HG03196 (cell line): ENCODE data around the gene LRTM1.

Experiments used
- ATAC-seq: cut with Tn5 transposase; IDR thresholded peaks from one replicate; pipeline ENCODE4 v1.9.1; 2021; ENCODE audit not compliant: unreplicated experiment

The LRTM1 gene

DNA sequence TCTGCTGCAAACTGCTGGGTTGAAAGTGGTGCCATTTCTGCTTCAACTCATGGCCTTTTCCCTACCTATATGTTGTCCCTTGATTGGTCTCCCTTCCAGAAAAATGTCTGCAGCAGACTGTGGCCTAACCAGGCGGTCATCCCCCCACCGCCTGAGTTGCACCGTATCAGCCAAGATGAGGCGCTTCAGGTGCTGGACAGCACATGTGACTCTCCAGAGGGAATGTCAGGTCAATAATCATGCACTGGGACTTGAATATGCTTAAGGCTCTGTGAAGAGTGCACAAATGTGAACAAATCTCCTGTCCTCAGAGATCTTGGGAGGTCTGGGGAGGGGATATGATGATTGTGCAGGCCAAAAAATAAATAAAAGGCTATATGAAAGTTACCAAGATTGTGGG is 32.2 kb downstream of the LRTM1 start:
- ATAC-seq: no peak

DNA sequence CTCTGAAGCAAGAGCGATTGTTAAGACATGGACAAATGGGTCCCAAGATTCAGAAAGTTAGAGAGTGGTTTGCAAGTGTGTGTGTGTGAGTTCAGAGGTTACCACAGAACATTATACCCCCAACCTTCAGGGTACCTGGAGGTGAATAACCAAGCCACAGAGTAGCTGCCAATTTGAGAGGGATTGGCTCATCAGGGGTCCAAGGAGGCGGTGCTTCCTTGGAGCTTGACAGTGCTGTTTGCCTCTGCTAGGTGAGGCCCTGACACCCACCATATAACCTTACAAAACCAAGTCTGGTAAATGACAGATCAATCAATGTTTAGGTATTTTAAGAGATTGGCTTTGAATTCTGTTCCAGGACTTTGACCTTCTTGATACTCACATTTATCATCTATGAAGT is 35.7 kb downstream of the LRTM1 start:
- ATAC-seq: no peak

DNA sequence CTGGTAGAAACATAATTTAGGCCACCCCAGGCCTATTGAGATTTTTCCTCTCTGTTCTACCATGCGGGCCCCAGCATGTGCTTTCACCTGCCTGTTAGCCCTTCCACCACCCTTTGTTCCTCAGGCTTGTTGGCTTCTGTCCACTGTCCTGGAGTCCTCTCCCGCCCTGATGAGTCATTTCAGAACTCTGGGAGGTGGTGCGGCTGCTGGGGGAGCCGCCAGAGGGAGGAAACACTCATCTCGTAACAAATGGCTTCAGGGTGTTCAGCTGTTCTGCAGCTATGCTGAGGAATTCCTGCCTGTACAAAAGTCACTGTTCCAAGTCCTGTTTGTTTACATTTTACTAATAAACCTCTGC is 36.3 kb downstream of the LRTM1 start:
- no peak for ATAC-seq

DNA sequence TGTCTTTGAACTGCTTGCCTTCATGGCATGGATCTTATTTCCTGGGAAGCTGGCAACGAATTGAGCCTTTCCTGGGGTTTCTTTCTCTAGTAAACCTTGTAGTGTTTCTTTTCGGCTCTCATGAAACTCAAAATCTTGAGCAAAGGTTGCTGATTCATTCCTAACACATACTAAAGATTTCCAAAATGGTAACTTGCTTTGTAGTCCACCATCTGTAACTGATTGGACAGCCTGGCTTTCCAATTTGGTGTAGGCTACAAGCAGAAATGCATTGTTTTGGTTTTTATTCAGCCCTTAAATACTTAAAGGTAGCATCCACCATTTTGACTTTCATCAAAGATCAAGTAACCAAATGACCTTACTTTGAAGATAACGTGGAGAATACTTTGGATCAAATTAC is 38.1 kb downstream of the LRTM1 start:
- no peak for ATAC-seq

DNA sequence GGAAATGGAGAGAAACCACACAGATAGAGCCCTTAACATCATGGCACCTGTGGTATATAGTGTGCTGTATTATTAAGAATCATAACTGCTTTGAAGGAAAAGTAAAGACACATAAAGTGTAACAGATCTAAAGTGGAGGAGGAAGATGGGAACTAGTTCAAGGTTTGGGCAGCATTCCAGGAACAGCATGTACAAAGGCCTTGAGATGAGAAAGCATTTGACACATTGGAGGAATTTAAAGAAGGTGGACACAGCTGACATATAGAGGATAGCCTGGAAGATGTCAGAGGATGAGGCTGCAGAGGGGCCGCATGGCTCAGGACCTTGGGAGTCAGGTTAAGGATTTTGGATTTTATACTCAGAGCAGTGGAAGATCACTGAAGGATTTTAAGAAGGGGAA is 39.0 kb downstream of the LRTM1 start:
- ATAC-seq: no peak

DNA sequence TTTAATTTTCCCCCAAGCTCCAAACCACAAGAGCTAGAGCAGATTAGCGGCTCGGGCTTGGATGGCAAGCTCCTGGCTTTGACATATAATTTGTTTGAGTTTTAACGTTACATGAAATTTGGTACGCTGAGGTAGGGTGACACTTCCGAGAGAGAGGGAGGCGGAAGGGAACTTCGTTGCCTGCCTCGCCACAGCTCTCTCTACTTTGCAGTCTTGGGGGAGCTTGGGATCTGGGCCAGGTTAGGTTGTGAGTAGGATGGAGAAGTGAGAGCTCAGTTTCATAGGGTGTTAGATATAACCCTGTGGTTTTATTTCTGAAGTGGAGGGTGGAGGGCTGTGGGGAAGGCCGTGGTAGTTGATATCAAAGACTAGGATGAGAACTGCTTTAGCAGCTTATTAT is 39.7 kb downstream of the LRTM1 start:
- ATAC-seq: no peak

DNA sequence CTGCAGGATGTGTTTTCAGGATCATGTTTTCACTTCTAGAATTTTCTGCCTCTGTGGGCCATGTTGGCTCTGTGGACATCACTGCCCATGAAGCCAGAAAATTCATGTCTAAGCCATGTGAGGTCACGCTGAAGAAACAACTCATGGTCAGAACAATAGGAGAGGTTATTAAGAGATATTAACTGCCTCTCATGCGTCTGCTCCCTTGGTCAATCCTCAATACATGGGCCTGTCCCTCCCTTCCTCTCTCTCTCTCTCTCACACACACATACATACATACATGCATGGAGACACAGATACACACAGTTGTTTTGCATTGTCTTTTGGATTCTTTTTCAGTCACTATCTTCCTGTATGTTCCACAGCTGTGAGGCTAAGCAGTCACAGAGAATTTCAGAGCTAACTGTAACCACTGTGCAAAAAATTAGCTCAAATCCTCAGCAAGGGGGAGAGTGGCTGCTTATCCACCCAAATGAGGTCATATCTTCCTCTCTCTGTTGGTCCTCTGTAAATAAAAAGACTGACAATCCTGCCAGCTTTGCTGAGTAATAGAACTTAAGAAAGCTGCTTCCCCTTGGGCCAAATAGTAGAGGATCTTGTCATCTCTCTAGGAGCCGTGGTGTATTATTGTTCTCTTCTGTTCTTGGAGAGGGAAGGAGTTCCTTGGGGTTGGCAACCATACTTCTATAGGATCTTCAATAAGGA is 45.6 kb downstream of the LRTM1 start:
- ATAC-seq: no peak

DNA sequence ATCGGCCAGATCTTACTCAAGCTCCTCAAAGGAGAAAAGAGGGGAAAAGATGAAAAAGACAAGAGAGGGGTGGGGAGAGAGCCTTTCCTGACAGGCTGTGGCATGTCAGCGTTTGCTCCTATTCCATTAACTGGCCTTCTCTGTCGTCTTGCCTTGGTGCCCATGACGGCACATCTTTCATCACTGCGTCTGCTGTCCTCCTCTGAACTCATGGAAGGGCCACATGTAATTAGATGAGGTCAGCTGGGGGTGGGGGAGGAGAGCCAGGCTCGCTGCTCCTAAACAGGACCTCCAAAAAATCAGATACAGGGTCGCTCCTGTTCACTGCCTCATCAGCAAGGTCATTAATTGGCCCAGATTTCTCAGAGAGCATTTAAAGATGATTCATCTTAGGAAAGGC is 49.7 kb downstream of the LRTM1 start:
- ATAC-seq: no peak

DNA sequence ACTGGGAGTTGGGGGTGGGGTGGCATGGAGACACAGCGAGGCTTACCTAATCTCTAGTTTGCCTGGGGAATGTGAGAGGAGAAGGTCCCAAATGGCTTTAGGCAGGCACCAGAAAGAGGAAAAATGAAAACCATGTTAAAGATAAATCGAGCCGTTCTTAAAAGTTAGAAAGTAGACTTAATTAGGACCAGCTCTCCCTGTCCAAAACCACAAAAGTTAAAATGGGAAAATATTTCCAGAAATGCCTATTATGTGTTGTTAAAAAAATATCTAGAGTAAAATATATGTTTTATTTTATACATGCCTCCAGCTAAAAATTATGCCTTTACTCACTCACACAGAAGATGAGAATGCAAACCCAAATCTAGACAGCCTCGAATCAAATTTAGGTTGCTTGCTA is 50.1 kb downstream of the LRTM1 start:
- ATAC-seq: no peak

DNA sequence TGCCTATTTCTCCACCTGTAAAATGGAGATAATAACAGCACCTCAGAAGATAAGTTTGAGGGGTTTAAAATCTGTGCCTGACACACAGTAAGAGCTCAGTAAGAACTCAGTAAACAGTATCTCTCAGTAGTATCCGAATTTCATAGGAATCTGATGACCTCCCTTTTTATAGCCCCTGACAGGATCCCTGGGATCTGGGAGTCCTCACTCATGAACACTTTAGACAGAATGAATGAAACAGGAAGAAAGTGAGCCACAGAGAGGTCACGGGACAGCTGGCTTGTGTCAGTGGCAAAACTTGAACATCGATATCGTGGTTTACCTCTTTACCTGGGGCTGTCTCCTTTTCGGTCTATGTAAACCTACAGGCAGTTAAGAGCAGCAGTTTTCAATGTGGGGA is 51.2 kb downstream of the LRTM1 start:
- no peak for ATAC-seq

DNA sequence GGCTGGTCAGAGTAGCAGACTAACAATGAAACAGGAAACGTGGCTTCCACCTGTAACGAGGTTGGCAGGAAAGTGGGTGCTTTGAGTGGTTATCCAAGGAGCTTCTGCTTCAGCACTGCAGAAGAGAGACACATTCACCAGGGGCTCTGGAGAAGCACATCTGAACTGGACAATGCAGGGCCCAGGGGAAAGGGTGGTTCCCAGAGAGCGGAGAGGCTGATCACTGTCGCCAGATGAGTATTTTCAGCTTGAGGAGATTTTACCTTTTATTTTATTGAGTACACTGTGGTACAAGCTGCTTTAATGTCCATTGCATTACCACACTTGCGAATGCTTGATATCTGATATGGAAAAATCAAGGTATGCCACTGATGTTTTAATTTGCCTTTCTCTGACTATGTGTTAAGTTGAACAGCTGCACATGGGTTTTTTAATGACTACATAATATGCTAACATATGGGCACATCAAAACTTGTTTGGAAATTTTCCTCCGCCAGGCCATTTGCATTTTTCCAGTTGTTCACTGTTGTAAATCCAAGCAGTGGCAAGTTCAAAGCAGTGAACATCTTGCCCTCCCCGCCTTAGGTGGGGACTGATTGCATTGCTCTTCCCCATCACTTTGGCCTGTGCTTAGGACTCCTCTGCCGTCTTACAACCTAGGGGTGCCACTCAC is 52.1 kb downstream of the LRTM1 start:
- no peak for ATAC-seq

DNA sequence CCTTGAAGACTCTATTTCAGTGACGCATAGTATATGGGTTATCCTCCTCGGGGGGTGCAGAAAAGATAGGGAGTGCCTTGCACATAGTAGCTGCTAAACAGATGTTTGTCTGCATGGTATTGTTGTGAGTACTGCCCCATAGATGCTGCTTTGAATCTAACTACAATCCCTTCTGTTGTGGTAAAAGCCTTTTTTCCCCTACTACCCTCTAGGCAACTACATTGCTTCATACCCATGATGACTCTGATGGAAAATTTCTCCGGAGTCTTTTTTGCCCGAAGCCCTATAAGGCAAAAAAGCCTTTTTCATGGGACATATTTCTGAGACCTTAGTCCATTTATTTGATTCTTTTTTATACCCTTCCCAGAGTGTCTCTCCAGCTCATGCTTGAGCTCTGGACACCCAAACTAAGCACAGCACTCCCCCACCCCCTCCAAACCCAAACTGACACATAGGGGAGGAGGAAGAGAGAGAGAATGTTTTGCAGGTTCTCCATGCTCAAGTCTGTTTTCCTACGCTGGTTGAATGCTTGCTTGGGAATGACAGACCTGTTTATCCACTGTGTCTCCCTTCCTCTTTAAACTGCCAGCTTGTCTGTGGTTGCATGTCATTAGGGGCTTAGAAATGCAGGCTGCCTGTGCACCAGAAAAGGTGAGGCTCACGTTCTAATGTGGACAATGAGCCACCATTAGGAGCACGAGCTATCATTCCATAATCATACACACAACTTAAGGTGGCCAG is 52.9 kb downstream of the LRTM1 start:
- ATAC-seq: no peak

DNA sequence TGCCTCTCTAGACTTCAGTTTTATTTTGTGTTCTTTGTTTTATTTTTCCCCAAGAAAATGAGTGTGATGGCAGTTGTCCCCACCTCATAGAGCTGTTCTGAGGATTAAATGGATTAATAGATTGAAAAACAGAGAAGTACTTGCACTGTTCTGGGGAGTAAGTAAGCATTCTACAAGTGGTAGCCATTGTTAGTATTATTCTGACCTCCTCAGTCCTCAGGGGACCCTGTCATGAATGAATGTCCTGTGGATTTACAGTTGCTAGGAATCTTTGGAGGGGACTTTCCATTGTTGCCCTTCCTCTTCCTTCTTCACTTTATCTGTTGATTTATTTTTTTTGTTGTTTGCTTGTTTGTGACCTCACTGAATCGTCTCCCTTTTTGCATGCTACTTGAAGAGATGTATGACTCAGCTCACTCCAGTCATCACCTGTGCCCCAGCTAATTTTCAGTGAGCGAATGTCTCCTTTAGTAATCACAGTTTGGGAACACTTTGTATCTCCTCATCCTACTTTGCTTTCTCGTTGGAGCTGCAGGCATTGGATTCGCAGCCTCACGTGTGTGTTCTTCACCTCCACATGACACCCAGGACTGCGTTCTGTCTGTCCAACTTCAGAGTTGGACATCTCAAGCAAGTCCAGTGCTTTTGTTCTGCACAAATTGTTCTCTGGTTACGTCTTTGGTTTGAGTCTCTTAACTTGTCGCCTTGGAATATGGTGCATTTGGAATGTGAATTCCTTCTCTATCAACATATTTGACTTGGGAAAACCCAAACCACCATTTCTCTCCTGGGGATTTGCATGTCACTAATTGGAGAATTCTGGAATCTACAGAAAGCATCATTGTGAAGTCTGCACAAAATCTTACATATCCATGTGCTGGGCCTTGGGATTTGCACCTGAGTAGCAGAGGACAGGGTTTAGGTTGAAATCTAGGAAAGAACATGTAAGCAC is 54.5 kb downstream of the LRTM1 start:
- ATAC-seq: no peak

DNA sequence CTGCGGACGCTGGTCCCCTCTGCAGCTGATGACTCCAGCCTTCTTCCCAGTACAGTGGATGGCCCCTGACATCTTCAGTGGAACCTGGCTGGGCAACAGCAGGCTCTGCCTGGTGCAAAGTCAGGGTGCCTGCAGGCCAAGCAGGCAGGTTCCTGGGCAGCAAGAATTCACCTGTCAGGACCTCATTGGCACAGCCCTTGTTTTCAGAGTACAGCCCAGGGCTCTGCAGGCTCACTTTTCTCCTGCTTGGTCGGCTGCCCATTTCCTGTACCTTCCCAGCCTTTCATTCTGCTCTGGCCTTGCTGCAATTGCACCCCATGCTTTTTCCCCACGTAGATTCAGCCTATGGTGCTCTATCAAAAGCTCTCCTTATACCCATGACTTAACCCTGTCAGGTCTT is 56.0 kb downstream of the LRTM1 start:
- ATAC-seq: no peak

DNA sequence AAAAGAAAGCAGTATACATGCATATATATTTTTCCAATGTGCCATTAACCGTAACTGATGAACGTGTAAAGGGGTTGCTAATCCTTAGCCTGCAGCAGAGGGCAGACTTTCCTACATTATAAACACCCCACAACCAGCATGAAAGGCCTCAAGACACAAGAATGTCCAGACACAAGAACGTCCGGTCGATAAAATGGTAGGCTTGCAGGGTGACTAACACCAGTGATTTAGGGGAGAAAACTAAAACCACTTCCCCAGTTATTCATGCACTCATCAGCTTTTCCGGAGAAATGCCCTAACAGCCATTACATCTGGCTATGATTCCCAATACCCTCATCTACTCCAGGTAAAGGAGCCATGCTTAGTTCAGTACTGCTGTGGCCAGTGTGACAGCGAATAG is 57.4 kb downstream of the LRTM1 start:
- ATAC-seq: no peak
